K562 (cell line): ENCODE results near the gene IPO9. TPM values are rescaled to one million over a fixed set of nuclear protein-coding genes. Genes with fewer than 3 reads are reported as not detected.

Source experiments
- CBX3 ChIP-seq, 2 experiments: IDR thresholded peaks; 1 replicate in 1 of 2; 2 replicates in 1 of 2; pipeline ENCODE4 v1.6.1; 2012; ENCODE audit warnings: inconsistent platforms in 2 of 2, low read length in 2 of 2, borderline replicate concordance in 1 of 2, control low read depth in 1 of 2
- CHD2 ChIP-seq: IDR thresholded peaks from 2 replicates; pipeline ENCODE4 v1.6.1; 2011; ENCODE audit warnings: low read depth, low read length
- EHMT2 ChIP-seq: fragments of 450-650 bp; IDR thresholded peaks from 2 replicates; pipeline ENCODE4 v1.6.1; 2018; ENCODE audit warnings: antibody characterized with exemption
- ETV1 ChIP-seq: fragments of 450-650 bp; conservative IDR thresholded peaks from 2 replicates; pipeline ENCODE4 v1.6.1; 2016; ENCODE audit warnings: missing genetic modification characterization, control low read depth, low read depth, missing compliant biosample characterization
- FOXP1 ChIP-seq: sonication (generic); formaldehyde crosslinking; IDR thresholded peaks from 2 replicates; pipeline ENCODE4 v1.8.0; 2022; ENCODE audit warnings: mild to moderate bottlenecking, missing genetic modification reagents
- GATA2 ChIP-seq: sonication (generic); formaldehyde crosslinking; IDR thresholded peaks from 2 replicates; pipeline ENCODE4 v1.4.0; 2020; ENCODE audit warnings: mild to moderate bottlenecking, missing genetic modification reagents
- HDAC8 ChIP-seq: fragments of 450-650 bp; IDR thresholded peaks from 2 replicates; pipeline ENCODE4 v1.6.1; 2016; ENCODE audit warnings: mild to moderate bottlenecking, missing genetic modification characterization, moderate library complexity, missing compliant biosample characterization
- ID3 ChIP-seq, 2 experiments: fragments of 250-450 bp in 1 of 2; fragments of 450-650 bp in 1 of 2; sonication (Bioruptor Pico) in 1 of 2; IDR thresholded peaks; 2 replicates each; pipeline versions ENCODE4 v1.6.1 to v1.8.0; 2016 to 2021; ENCODE audit warnings: mild to moderate bottlenecking in 2 of 2, moderate library complexity in 2 of 2, missing compliant biosample characterization in 1 of 2, missing genetic modification characterization in 1 of 2
- MECOM ChIP-seq: fragments of 250-450 bp; sonication (Bioruptor Pico); IDR thresholded peaks from 2 replicates; pipeline ENCODE4 v1.8.0; 2022; ENCODE audit warnings: inconsistent platforms
- PREB ChIP-seq: sonication (generic); formaldehyde crosslinking; IDR thresholded peaks from 2 replicates; pipeline ENCODE4 v1.8.1; 2023; ENCODE audit warnings: mild to moderate bottlenecking, missing genetic modification reagents
- RB1 ChIP-seq: fragments of 450-650 bp; IDR thresholded peaks from 2 replicates; pipeline ENCODE4 v1.6.1; 2017; ENCODE audit warnings: low read depth, mild to moderate bottlenecking
- TBP ChIP-seq: optimal IDR thresholded peaks from 2 replicates; pipeline ENCODE3; 2011; ENCODE audit warnings: low read depth, low read length, improper control_type of control experiment
- TCF7 ChIP-seq: sonication (generic); IDR thresholded peaks from 2 replicates; pipeline ENCODE4 v1.6.1; 2016; ENCODE audit warnings: antibody characterized with exemption, borderline replicate concordance
- TFE3 ChIP-seq: fragments of 450-650 bp; formaldehyde crosslinking; IDR thresholded peaks from 2 replicates; pipeline ENCODE4 v1.4.0; 2020; ENCODE audit warnings: mild to moderate bottlenecking, mixed read lengths
- TRIM24 ChIP-seq, 2 experiments: fragments of 450-650 bp; IDR thresholded peaks; 2 replicates each; pipeline ENCODE4 v1.6.1; 2016
- U2AF2 ChIP-seq: fragments of 200-400 bp; formaldehyde crosslinking; optimal IDR thresholded peaks from 2 replicates; pipeline ENCODE3; 2017; ENCODE audit warnings: low read depth, mild to moderate bottlenecking, low read length
- ZNF518B ChIP-seq: fragments of 250-450 bp; sonication (Bioruptor Pico); IDR thresholded peaks from 2 replicates; pipeline ENCODE4 v1.5.0; 2021; ENCODE audit warnings: mild to moderate bottlenecking, moderate library complexity
- ZNF655 ChIP-seq: fragments of 250-450 bp; sonication (Bioruptor Pico); IDR thresholded peaks from 2 replicates; pipeline ENCODE4 v1.5.0; 2021
- polyA plus RNA-seq, 8 experiments: library from polyadenylated mRNA; depleted of rRNA in 4 of 8; stranded (reverse) in 5 of 8; unstranded in 3 of 8; fragments of >200 nt; fragmentation: Nextera tagmentation in 2 of 8; fragmentation: Illumina TruSeq in 1 of 8; extraction: Ambion mirVana in 2 of 8; extraction: Trizol in 1 of 8; gene quantifications; 2 replicates each; pipeline versions ENCODE4 v1.2.1 to v1.2.3, GENCODE V29; 2011 to 2014; ENCODE audit warnings: inconsistent platforms in 1 of 8, missing spikeins in 1 of 8
- total RNA-seq, 7 experiments: library from RNA; depleted of rRNA in 6 of 7; stranded (reverse); fragments of >200 nt in 6 of 7; fragmentation: Illumina TruSeq in 2 of 7; extraction: Trizol in 2 of 7; gene quantifications; 2 replicates each; pipeline versions ENCODE4 v1.2.1 to v1.2.3, GENCODE V29; 2011 to 2021; ENCODE audit warnings: low replicate concordance in 1 of 7

The IPO9 gene
- total and polyA plus RNA-seq, 9 of the 15 experiments (the other 6 are each of a cell fraction or from before 2014, with no cell fraction given): 27.9 to 78.6 (median 43.9) TPM

GRCh38 chr1:201895913-201896807 lies 67.2 kb downstream of the IPO9 start (continued):
- peak; percentile 84 for TF ChIP-seq GATA2
- peak in 1 of 2 experiments; percentile 55; a peak in 1 of 4 replicates for TF ChIP-seq TRIM24 (IDR thresholded peaks at IDR 0.05)
- TF ChIP-seq U2AF2: no peak
- no peak for TF ChIP-seq EHMT2
- TF ChIP-seq ID3 (CRISPR knock-in tag; IDR thresholded peaks at IDR 0.05): no peak
- peak; percentile 73; the same call in 1 of the 2 replicates for TF ChIP-seq ID3 (tag; IDR thresholded peaks at IDR 0.05)
- peak; percentile 88 for TF ChIP-seq RB1
- TF ChIP-seq FOXP1 (CRISPR knock-in tag): peak; percentile 78
- no peak for TF ChIP-seq CHD2
- TF ChIP-seq MECOM: no peak
- TF ChIP-seq ZNF655 (CRISPR knock-in tag): no peak
- peak in 1 of 2 experiments; percentile 32; a peak in 1 of 3 replicates for TF ChIP-seq CBX3 (IDR thresholded peaks at IDR 0.05; ENCODE audit: borderline replicate concordance in 1 of 2, low read length in 2 of 2)
- no peak for TF ChIP-seq PREB (CRISPR knock-in tag)
- peak; percentile 73; the same call in 1 of the 2 replicates for TF ChIP-seq TCF7
- no peak for TF ChIP-seq TFE3 (CRISPR knock-in tag)
- no peak for TF ChIP-seq HDAC8
- TF ChIP-seq TBP: peak; percentile 41
- no peak for TF ChIP-seq ZNF518B (CRISPR knock-in tag)
- TF ChIP-seq ETV1: peak; percentile 91
